SK-N-SH (cell line): ENCODE data around the gene MARCHF3. TPM values are rescaled to one million over a fixed set of nuclear protein-coding genes. Genes with fewer than 3 reads are reported as not detected.

ENCODE experiments used
- CTCF ChIA-PET: fragments of 300-600, 350-600 bp; formaldehyde crosslinking; extraction: SDS; loops from one replicate; lab custom pipeline; 2021; lab: Yijun Ruan, JAX
- POLR2A ChIA-PET: fragments of 350-600 bp; sonication (Branson Sonifier 250); formaldehyde crosslinking; extraction: SDS; loops from one replicate; lab custom pipeline; 2020; ENCODE audit warnings: antibody characterized with exemption, inconsistent platforms; lab: Yijun Ruan, JAX
- DNase-seq: peaks from one replicate; pipeline ENCODE4 v3.0.0; 2012
- H2AFZ ChIP-seq: fragments of 200-600 bp; sonication (generic); 2 replicates; pipeline ENCODE4 v1.8.1; 2016; ENCODE audit warnings: antibody characterized with exemption, mild to moderate bottlenecking, low read depth
- H3F3A ChIP-seq: fragments of 200-600 bp; sonication (generic); replicated peaks from 2 replicates; pipeline ENCODE3; 2016; ENCODE audit warnings: antibody characterized with exemption, mild to moderate bottlenecking; ENCODE audit not compliant: insufficient read depth
- H3K27ac ChIP-seq, 2 experiments: fragments of 200-500 bp in 1 of 2; fragments of 200-600 bp in 1 of 2; sonication (Bioruptor generic) in 1 of 2; sonication (generic), shearing (Covaris generic) in 1 of 2; 2 replicates each; pipeline versions ENCODE4 v1.5.1 to v1.6.1; 2014 to 2016; ENCODE audit warnings: low read depth in 2 of 2, inconsistent platforms in 1 of 2, low read length in 1 of 2, mild to moderate bottlenecking in 1 of 2, mixed read lengths in 1 of 2
- H3K27me3 ChIP-seq: fragments of 200-600 bp; sonication (generic), shearing (Covaris generic); 2 replicates; pipeline ENCODE4 v1.6.1; 2016; ENCODE audit warnings: mixed run types; ENCODE audit not compliant: insufficient read depth
- H3K36me3 ChIP-seq, 2 experiments: fragments of 200-500 bp in 1 of 2; fragments of 200-600 bp in 1 of 2; sonication (Bioruptor generic) in 1 of 2; sonication (generic) in 1 of 2; replicated peaks in 1 of 2; 2 replicates each; pipeline versions ENCODE3 to v1.5.1; 2014 to 2016; ENCODE audit warnings: low read length in 1 of 2, mild to moderate bottlenecking in 1 of 2; ENCODE audit not compliant: insufficient read depth in 2 of 2, control insufficient read depth in 1 of 2
- H3K4me1 ChIP-seq, 2 experiments: fragments of 200-500 bp in 1 of 2; fragments of 200-600 bp in 1 of 2; sonication (Bioruptor generic) in 1 of 2; sonication (generic), shearing (Covaris generic) in 1 of 2; 2 replicates each; pipeline versions ENCODE4 v1.5.1 to v1.6.1; 2014 to 2016; ENCODE audit warnings: low read depth in 1 of 2, low read length in 1 of 2, mixed run types in 1 of 2; ENCODE audit not compliant: insufficient read depth in 2 of 2, control insufficient read depth in 1 of 2
- H3K4me2 ChIP-seq: fragments of 200-600 bp; sonication (generic), shearing (Covaris generic); 2 replicates; pipeline ENCODE4 v1.6.1; 2017; ENCODE audit warnings: mixed run types
- H3K4me3 ChIP-seq, 2 experiments: fragments of 200-500 bp in 1 of 2; fragments of 200-600 bp in 1 of 2; sonication (Bioruptor generic) in 1 of 2; sonication (generic), shearing (Covaris generic) in 1 of 2; 2 replicates each; pipeline versions ENCODE4 v1.5.1 to v1.8.1; 2014 to 2016; ENCODE audit warnings: low read depth in 2 of 2, inconsistent platforms in 1 of 2, low read length in 1 of 2, mild to moderate bottlenecking in 1 of 2, mixed read lengths in 1 of 2, moderate library complexity in 1 of 2
- H3K79me2 ChIP-seq: fragments of 200-600 bp; sonication (generic); 2 replicates; pipeline ENCODE4 v1.8.1; 2017; ENCODE audit warnings: mild to moderate bottlenecking; ENCODE audit not compliant: insufficient read depth
- H3K9ac ChIP-seq: fragments of 200-600 bp; sonication (generic); 2 replicates; pipeline ENCODE4 v1.6.1; 2017; ENCODE audit warnings: mixed run types
- H3K9me2 ChIP-seq: fragments of 200-600 bp; sonication (generic); 2 replicates; pipeline ENCODE4 v1.6.1; 2017; ENCODE audit warnings: mixed run types
- H3K9me3 ChIP-seq: fragments of 200-600 bp; sonication (generic); 2 replicates; pipeline ENCODE4 v1.6.1; 2017; ENCODE audit warnings: mixed run types, mild to moderate bottlenecking, moderate library complexity
- H4K20me1 ChIP-seq: fragments of 200-600 bp; sonication (generic); 2 replicates; pipeline ENCODE4 v1.6.1; 2017; ENCODE audit warnings: mild to moderate bottlenecking, mixed run types; ENCODE audit not compliant: insufficient read depth
- CHD2 ChIP-seq: fragments of 150-350 bp; IDR thresholded peaks from 2 replicates; pipeline ENCODE4 v1.6.1; 2018; ENCODE audit warnings: low read length; ENCODE audit not compliant: partially characterized antibody
- ELF1 ChIP-seq: IDR thresholded peaks from 2 replicates; pipeline ENCODE4 v1.4.0; 2012
- EP300 ChIP-seq, 2 experiments: IDR thresholded peaks; 2 replicates each; pipeline versions ENCODE4 v1.4.0 to v1.6.1; 2012; ENCODE audit warnings: borderline replicate concordance in 1 of 2, low read depth in 1 of 2, low read length in 1 of 2
- FOXJ3 ChIP-seq: sonication (generic); formaldehyde crosslinking; IDR thresholded peaks from 2 replicates; pipeline ENCODE4 v1.5.1; 2020; ENCODE audit warnings: mild to moderate bottlenecking, missing genetic modification reagents
- MEF2A ChIP-seq: IDR thresholded peaks from 2 replicates; pipeline ENCODE4 v1.4.0; 2012; ENCODE audit warnings: low read depth, borderline replicate concordance
- NRF1 ChIP-seq: IDR thresholded peaks from 2 replicates; pipeline ENCODE4 v1.6.1; 2012; ENCODE audit warnings: low read depth, mild to moderate bottlenecking, low read length
- POLR2AphosphoS5 ChIP-seq: IDR thresholded peaks from 2 replicates; pipeline ENCODE4 v1.6.1; 2012; ENCODE audit warnings: low read depth, low read length
- RAD21 ChIP-seq: IDR thresholded peaks from 2 replicates; pipeline ENCODE4 v1.6.1; 2012; ENCODE audit warnings: mild to moderate bottlenecking, low read length
- RCOR1 ChIP-seq: fragments of 150-350 bp; IDR thresholded peaks from 2 replicates; pipeline ENCODE4 v1.6.1; 2017; ENCODE audit warnings: antibody characterized with exemption, low read length
- SMC3 ChIP-seq: IDR thresholded peaks from 2 replicates; pipeline ENCODE4 v1.6.1; 2012; ENCODE audit warnings: low read depth, low read length, improper control_type of control experiment
- TCF12 ChIP-seq: IDR thresholded peaks from 2 replicates; pipeline ENCODE4 v1.4.0; 2012
- TEAD4 ChIP-seq: IDR thresholded peaks from 2 replicates; pipeline ENCODE4 v1.4.0; 2012; ENCODE audit warnings: mild to moderate bottlenecking, borderline replicate concordance; ENCODE audit not compliant: insufficient read depth
- USF1 ChIP-seq: IDR thresholded peaks from 2 replicates; pipeline ENCODE4 v1.4.0; 2012; ENCODE audit warnings: low read depth, borderline replicate concordance
- ZBTB33 ChIP-seq: IDR thresholded peaks from 2 replicates; pipeline ENCODE4 v1.4.0; 2012; ENCODE audit warnings: low read depth, borderline replicate concordance
- WGBS: methylation state at CpG from one replicate; pipeline ENCODE4 v1.1.6; 2017; ENCODE audit warnings: low lambda C conversion rate; 5-methylcytosine and 5-hydroxymethylcytosine counted together
- polyA plus RNA-seq, 3 experiments: library from polyadenylated mRNA; depleted of rRNA; stranded (reverse); fragments of >200 nt; gene quantifications; 2 replicates each; pipeline ENCODE4 v1.2.3, GENCODE V29; 2012
- TF ChIP-seq, protein P1 (sequence below): fragments of 200-600 bp; sonication (generic); IDR thresholded peaks from 2 replicates; pipeline ENCODE4 v1.6.1; 2017; ENCODE audit warnings: antibody characterized with exemption, mild to moderate bottlenecking, moderate library complexity
- TF ChIP-seq, protein P2 (sequence below): IDR thresholded peaks from 2 replicates; pipeline ENCODE4 v1.4.0; 2012; ENCODE audit warnings: low read depth
- TF ChIP-seq, protein P3 (sequence below): IDR thresholded peaks from 2 replicates; pipeline ENCODE4 v1.6.1; 2012; ENCODE audit warnings: mild to moderate bottlenecking, low read depth, low read length, moderate library complexity

MARCHF3 gene
- polyA plus RNA-seq, 1 of the 3 experiments (the other 2 are of a cell fraction): 21.5 TPM

- TF ChIP-seq POLR2AphosphoS5 (no peak), TCF12 (no peak), EP300 (IDR thresholded peaks at IDR 0.05; ENCODE audit: borderline replicate concordance in 1 of 2, low read depth in 1 of 2, low read length in 1 of 2) (no peak), RAD21 (no peak)
- TF ChIP-seq, protein P1, sequence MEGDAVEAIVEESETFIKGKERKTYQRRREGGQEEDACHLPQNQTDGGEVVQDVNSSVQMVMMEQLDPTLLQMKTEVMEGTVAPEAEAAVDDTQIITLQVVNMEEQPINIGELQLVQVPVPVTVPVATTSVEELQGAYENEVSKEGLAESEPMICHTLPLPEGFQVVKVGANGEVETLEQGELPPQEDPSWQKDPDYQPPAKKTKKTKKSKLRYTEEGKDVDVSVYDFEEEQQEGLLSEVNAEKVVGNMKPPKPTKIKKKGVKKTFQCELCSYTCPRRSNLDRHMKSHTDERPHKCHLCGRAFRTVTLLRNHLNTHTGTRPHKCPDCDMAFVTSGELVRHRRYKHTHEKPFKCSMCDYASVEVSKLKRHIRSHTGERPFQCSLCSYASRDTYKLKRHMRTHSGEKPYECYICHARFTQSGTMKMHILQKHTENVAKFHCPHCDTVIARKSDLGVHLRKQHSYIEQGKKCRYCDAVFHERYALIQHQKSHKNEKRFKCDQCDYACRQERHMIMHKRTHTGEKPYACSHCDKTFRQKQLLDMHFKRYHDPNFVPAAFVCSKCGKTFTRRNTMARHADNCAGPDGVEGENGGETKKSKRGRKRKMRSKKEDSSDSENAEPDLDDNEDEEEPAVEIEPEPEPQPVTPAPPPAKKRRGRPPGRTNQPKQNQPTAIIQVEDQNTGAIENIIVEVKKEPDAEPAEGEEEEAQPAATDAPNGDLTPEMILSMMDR: no peak
- H4K20me1 ChIP-seq: no peaks in the 10 kb centered on the region
- H3F3A ChIP-seq: peaks cover 9% of the 10 kb centered on the region
- no peaks in the 10 kb centered on the region for H3K27me3 ChIP-seq
- no peak overlapping the region for H2AFZ ChIP-seq
- no peak overlapping the region for H3K4me3 ChIP-seq
- no peak for DNase-seq
- WGBS: 88% methylated on average over 2 of the region's 2 CpGs
- no peaks in the 10 kb centered on the region for H3K79me2 ChIP-seq
- ChIA-PET POLR2A (no interaction called here), CTCF (interaction anchor here (1.3 kb wide), 1 partner anchor 33 kb away, joined by 3 read pairs; no protein-coding TSS in a partner anchor)
- no peak overlapping the region for H3K4me2 ChIP-seq
- no peaks in the 10 kb centered on the region for H3K9me2 ChIP-seq
- peaks cover 0 to 48% of the 10 kb centered on the region in 2 experiments; a peak in 2 of 4 replicates for H3K4me1 ChIP-seq
- no peak overlapping the region for H3K27ac ChIP-seq
- H3K36me3 ChIP-seq: peaks cover 8 to 9% of the 10 kb centered on the region in 2 experiments
- no peak overlapping the region for H3K9ac ChIP-seq
- no peaks in the 10 kb centered on the region for H3K9me3 ChIP-seq
These were observed 114.9 kb downstream of the MARCHF3 start for GRCh38 chr5:126915496-126915895.

DNA sequence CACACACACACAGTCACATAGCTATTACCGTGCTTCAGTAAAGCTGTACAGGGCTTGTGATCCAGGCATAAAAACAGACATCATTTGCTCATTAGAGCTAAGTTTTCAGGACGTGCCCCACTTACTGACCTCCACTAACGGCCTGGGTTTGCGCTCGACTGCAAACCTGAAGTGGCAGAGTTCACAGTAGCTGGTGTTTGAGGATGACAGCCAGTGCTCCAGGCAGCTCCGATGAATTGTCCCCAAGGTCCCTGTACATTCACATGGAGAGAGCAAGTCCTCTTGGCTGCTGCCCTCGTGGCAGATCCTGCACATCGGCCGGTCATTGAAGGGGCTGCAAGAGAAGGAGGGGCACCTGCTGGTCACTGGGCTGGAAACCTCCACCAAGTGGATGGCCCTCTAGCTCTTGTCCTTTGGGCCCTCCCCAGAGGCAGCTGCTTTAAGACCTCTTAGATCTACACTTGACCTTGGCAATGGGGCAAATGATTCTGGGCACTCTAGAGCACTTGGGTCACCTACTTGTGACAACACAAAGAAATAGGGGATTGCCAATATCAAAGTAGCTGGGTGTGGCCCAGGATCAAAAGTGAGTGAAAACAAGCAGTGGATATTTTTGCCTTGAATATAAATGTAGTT is 115.4 kb downstream of the MARCHF3 start:
- Histone ChIP-seq H3K9me2 (no peaks in the 10 kb centered on the region), H3K9me3 (no peaks in the 10 kb centered on the region), H2AFZ (no peak overlapping the region), H3K4me1 (peaks cover 0 to 43% of the 10 kb centered on the region in 2 experiments; a peak in 2 of 4 replicates), H4K20me1 (no peaks in the 10 kb centered on the region), H3K36me3 (peaks cover 13 to 14% of the 10 kb centered on the region in 2 experiments), H3K4me2 (no peak overlapping the region), H3K4me3 (no peak overlapping the region), H3K27ac (no peak overlapping the region; a peak in 1 of 4 replicates), H3K79me2 (no peaks in the 10 kb centered on the region), H3F3A (peaks cover 9% of the 10 kb centered on the region), H3K27me3 (no peaks in the 10 kb centered on the region), H3K9ac (no peak overlapping the region)
- WGBS: 95% methylated on average over 9 of the region's 9 CpGs
- DNase-seq: no peak
- POLR2A ChIA-PET: no interaction called here
- CTCF ChIA-PET: interaction anchor here (1.3 kb wide), 1 partner anchor 32 kb away, joined by 3 read pairs; no protein-coding TSS in a partner anchor
- TF ChIP-seq MEF2A: no peak
- TF ChIP-seq ZBTB33: no peak
- TF ChIP-seq FOXJ3 (CRISPR knock-in tag): no peak
- TF ChIP-seq TCF12: no peak
- TF ChIP-seq CHD2: no peak
- no peak for TF ChIP-seq USF1
- no peak for TF ChIP-seq SMC3
- TF ChIP-seq TEAD4: no peak
- no peak for TF ChIP-seq ELF1
- no peak for TF ChIP-seq NRF1
- TF ChIP-seq, protein P2, sequence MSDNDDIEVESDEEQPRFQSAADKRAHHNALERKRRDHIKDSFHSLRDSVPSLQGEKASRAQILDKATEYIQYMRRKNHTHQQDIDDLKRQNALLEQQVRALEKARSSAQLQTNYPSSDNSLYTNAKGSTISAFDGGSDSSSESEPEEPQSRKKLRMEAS: no peak
- TF ChIP-seq RCOR1: no peak
- TF ChIP-seq, protein P3, sequence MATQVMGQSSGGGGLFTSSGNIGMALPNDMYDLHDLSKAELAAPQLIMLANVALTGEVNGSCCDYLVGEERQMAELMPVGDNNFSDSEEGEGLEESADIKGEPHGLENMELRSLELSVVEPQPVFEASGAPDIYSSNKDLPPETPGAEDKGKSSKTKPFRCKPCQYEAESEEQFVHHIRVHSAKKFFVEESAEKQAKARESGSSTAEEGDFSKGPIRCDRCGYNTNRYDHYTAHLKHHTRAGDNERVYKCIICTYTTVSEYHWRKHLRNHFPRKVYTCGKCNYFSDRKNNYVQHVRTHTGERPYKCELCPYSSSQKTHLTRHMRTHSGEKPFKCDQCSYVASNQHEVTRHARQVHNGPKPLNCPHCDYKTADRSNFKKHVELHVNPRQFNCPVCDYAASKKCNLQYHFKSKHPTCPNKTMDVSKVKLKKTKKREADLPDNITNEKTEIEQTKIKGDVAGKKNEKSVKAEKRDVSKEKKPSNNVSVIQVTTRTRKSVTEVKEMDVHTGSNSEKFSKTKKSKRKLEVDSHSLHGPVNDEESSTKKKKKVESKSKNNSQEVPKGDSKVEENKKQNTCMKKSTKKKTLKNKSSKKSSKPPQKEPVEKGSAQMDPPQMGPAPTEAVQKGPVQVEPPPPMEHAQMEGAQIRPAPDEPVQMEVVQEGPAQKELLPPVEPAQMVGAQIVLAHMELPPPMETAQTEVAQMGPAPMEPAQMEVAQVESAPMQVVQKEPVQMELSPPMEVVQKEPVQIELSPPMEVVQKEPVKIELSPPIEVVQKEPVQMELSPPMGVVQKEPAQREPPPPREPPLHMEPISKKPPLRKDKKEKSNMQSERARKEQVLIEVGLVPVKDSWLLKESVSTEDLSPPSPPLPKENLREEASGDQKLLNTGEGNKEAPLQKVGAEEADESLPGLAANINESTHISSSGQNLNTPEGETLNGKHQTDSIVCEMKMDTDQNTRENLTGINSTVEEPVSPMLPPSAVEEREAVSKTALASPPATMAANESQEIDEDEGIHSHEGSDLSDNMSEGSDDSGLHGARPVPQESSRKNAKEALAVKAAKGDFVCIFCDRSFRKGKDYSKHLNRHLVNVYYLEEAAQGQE: no peak
